HAP-1 (cell line): ENCODE measurements around the gene KDM3B.

Experiments
- DNase-seq, 2 experiments: peaks; one replicate each; pipeline ENCODE4 v3.0.0-alpha.2; 2016 to 2020; ENCODE audit warnings: low spot score in 2 of 2
- H3K27me3 ChIP-seq: fragments of 250-450 bp; sonication (Bioruptor Pico); 2 replicates; pipeline ENCODE4 v1.5.1; 2020; ENCODE audit warnings: low read depth, mild to moderate bottlenecking, moderate library complexity
- H3K36me3 ChIP-seq: fragments of 250-450 bp; sonication (Bioruptor Pico); replicated peaks from 2 replicates; pipeline ENCODE4 v1.5.1; 2020; ENCODE audit warnings: mild to moderate bottlenecking
- H3K4me1 ChIP-seq: fragments of 250-450 bp; sonication (Bioruptor Pico); 2 replicates; pipeline ENCODE4 v1.5.1; 2020; ENCODE audit warnings: mild to moderate bottlenecking
- H3K4me3 ChIP-seq: fragments of 250-450 bp; sonication (Bioruptor Pico); 2 replicates; pipeline ENCODE4 v1.5.1; 2020; ENCODE audit warnings: mild to moderate bottlenecking, moderate library complexity
- H3K9me3 ChIP-seq: fragments of 250-450 bp; sonication (Bioruptor Pico); 2 replicates; pipeline ENCODE4 v1.5.1; 2020; ENCODE audit warnings: mild to moderate bottlenecking, moderate library complexity
- in situ Hi-C: fragments of 300-500 bp; cut with MboI; formaldehyde crosslinking; loops from 3 replicates; pipeline ENCODE4 v1.14.3; 2020; ENCODE audit warnings: low sequenced_read_pairs, inconsistent platforms, mixed read lengths

KDM3B gene

GRCh38 chr5:138454121-138454520 is 101.6 kb downstream of the KDM3B start:
- in situ Hi-C loops = loop anchor here (5.0 kb wide), 1 partner anchor 48 kb away; no protein-coding TSS in a partner anchor
- no peaks in the 10 kb centered on the region for H3K9me3 ChIP-seq
- no peaks in the 10 kb centered on the region for H3K36me3 ChIP-seq
- H3K4me3 ChIP-seq = no peak overlapping the region
- DNase-seq = no peak
- no peaks in the 10 kb centered on the region for H3K27me3 ChIP-seq
- H3K4me1 ChIP-seq = peaks cover 8% of the 10 kb centered on the region

- H3K36me3 ChIP-seq = no peaks in the 10 kb centered on the region
- in situ Hi-C loops = no loop called here
- no peak overlapping the region for H3K4me3 ChIP-seq
- no peak for DNase-seq
- no peaks in the 10 kb centered on the region for H3K27me3 ChIP-seq
- no peaks in the 10 kb centered on the region for H3K4me1 ChIP-seq
- no peaks in the 10 kb centered on the region for H3K9me3 ChIP-seq
Observed at GRCh38 chr5:138455232-138455930, 102.9 kb downstream of the KDM3B start.

GRCh38 chr5:138457531-138458275 is 105.2 kb downstream of the KDM3B start:
- Histone ChIP-seq H3K4me1 (no peaks in the 10 kb centered on the region), H3K9me3 (no peaks in the 10 kb centered on the region), H3K27me3 (no peaks in the 10 kb centered on the region), H3K36me3 (no peaks in the 10 kb centered on the region), H3K4me3 (no peak overlapping the region)
- no peak for DNase-seq
- in situ Hi-C loops = no loop called here

DNA sequence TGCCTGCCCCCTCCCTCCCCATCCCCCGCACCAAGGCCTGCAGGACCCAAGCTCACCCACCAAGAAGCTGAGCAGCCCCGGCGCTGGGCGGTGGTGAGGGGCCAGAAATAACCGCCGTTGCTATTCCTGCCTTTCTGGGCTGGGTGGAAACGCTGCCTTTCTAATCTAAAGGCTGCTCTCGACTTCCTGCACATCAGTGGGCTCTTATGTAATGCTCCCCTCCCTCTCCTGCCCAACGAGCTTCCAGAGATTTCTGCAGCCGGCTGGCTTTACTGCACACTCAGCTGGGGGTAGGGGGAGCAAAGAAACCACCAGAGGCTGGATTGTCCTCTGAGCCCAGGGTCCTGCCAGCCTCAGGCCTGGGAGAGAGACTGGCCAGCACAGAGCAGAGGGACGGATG is 105.9 kb downstream of the KDM3B start:
- DNase-seq = no peak
- Histone ChIP-seq H3K36me3 (no peaks in the 10 kb centered on the region), H3K9me3 (no peaks in the 10 kb centered on the region), H3K4me1 (peaks cover under 1% of the 10 kb centered on the region; the same call in 1 of the 2 replicates), H3K27me3 (no peaks in the 10 kb centered on the region), H3K4me3 (no peak overlapping the region)
- in situ Hi-C loops = no loop called here

DNA sequence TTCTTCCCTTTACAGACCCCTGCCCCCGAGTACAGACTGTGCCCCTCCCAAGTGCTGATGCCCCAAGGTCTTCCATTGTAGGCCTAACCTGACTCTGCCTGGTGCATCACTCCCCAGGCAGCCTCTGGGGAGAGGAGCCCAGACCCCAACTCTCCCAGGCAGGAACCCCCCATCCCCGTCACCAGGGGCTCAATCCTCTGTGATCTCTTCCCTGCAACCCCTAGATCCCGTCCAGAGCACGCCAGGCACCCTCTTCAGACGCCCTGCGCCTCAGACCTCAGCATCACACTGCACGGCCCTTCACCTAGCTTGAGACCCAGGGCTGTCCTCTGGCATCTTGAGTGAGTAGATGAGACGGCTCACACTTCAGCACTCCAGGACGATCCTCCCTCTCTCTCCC is 106.4 kb downstream of the KDM3B start:
- Histone ChIP-seq H3K27me3 (no peaks in the 10 kb centered on the region), H3K4me3 (no peak overlapping the region), H3K9me3 (no peaks in the 10 kb centered on the region), H3K36me3 (no peaks in the 10 kb centered on the region), H3K4me1 (peaks cover 5% of the 10 kb centered on the region; the same call in 1 of the 2 replicates)
- in situ Hi-C loops = no loop called here
- no peak for DNase-seq

DNA sequence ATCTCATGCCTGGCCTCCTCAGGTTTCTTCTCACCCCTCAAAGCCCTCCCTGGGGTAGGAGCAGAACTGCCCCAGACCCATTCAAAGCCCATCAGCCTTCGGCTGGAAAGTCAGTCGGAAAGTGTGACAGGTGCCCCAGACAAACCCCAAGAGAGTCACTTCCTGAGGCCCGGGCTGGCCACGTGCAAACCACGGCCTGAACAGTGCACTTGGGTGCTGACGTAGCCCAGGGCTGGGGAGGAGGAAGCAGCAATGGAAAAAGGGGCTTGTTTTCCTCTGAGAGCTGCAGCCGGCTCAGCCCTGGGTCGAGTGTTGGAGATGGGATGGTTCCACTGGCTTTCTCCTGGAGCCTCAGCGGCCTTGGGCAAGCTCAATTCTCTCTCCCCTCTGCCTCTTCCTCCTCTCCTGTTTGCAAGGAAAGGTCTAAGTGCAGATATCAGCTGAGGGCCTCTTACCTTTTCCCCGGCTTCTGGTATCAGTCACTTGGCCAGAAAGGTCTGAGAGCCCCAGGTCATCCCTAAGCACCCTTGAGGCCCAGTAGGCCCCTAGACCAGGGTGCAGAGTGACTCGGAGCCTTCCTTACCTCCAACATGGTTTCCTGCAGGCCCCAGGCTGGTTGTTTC is 106.9 kb downstream of the KDM3B start:
- DNase-seq = no peak
- H3K4me1 ChIP-seq = peaks cover 5% of the 10 kb centered on the region
- no peak overlapping the region for H3K4me3 ChIP-seq
- H3K27me3 ChIP-seq = no peaks in the 10 kb centered on the region
- no peaks in the 10 kb centered on the region for H3K36me3 ChIP-seq
- in situ Hi-C loops = no loop called here
- H3K9me3 ChIP-seq = no peaks in the 10 kb centered on the region

DNA sequence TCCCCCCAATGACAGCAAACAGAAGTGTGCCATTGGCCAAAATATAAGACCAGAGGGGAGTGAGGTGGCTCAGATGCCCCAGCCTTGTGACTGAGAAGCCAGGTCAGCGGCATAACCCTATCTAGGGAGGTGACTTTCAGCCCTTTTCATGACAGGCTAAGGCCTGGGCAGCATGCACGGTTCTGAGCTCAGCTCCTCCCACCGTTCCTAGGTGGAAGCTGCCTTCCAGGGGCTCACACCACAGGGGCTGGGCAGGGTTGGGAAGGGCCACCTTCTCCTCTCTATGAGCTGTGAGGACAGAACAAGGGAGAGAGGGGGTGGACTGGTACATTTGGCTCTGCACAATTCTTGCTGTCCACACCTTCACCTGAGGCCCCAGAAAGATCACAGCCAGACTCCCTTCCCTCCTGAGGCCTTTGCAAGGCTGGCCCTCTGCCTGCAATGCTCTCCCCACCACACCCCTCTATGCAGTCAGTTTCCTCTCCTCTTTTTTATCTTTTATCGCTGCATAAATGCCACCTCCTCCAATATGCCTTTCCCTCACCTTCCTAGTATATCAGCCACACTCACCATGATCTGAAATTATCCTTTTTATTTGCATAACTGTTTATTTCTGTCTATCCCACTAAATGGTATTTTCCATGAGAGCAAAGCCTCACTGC is 107.7 kb downstream of the KDM3B start:
- Histone ChIP-seq H3K27me3 (no peaks in the 10 kb centered on the region), H3K4me1 (peaks cover 5% of the 10 kb centered on the region), H3K4me3 (no peak overlapping the region), H3K9me3 (no peaks in the 10 kb centered on the region), H3K36me3 (no peaks in the 10 kb centered on the region)
- in situ Hi-C loops = no loop called here
- no peak for DNase-seq

GRCh38 chr5:138461343-138462125 is 109.0 kb downstream of the KDM3B start:
- peaks cover 5% of the 10 kb centered on the region for H3K4me1 ChIP-seq
- H3K4me3 ChIP-seq = no peak overlapping the region
- DNase-seq = no peak
- in situ Hi-C loops = no loop called here
- no peaks in the 10 kb centered on the region for H3K36me3 ChIP-seq
- H3K27me3 ChIP-seq = no peaks in the 10 kb centered on the region
- H3K9me3 ChIP-seq = no peaks in the 10 kb centered on the region

DNA sequence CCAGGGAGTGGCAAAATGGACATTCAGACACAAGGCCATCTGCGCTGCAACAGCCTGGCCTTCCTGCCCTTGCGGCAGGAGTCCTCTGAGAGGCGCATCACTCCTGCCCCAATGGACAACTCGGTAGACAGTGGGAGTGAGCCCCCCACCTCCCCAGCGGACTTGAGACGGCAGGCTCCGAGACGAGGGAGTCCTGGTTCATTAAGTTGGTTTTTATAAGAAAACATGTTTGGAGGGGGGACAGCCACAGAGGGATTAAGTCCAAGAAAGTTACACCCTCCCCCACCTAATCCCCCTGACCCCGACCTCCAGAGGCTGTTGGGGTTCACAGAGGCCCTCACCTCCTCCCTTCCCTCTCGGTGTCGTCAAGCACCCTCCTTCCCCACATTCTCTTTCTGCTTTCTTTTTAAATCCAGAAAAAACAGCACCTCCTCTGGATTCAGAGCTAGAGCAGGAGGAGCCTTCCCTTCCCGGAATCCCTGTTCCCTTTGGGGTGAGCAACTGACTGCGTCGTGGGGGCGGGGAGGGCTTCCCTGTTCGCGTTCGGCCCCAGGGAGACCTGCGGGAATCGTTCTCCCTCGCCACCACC is 111.0 kb downstream of the KDM3B start:
- in situ Hi-C loops = no loop called here
- peaks cover 5% of the 10 kb centered on the region for H3K4me1 ChIP-seq
- DNase-seq = no peak
- H3K27me3 ChIP-seq = no peaks in the 10 kb centered on the region
- peak overlapping the region; percentile 100 for H3K4me3 ChIP-seq
- H3K36me3 ChIP-seq = no peaks in the 10 kb centered on the region
- no peaks in the 10 kb centered on the region for H3K9me3 ChIP-seq

DNA sequence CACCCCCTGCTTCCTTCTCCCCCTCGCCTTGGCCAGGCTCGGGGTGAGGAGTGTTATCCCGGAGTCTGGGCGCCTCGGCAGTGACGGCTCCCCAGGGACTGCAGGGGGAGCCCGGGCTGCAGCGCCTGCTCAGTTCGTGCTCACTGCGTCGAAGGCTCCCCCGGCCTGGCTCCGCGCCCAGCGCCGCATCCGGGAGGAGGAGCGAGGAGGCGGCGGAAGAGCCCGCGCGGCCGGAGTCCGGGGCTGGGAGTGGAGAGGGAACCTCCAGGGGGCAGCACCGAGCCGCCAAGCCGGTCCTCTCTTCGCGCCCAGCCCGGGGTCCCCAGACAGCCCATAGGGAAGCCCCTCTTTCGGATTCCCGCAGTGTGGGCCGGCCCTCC is 111.5 kb downstream of the KDM3B start:
- in situ Hi-C loops = no loop called here
- Histone ChIP-seq H3K4me1 (peaks cover 5% of the 10 kb centered on the region), H3K4me3 (peak overlapping the region; percentile 100), H3K36me3 (no peaks in the 10 kb centered on the region), H3K9me3 (no peaks in the 10 kb centered on the region), H3K27me3 (no peaks in the 10 kb centered on the region)
- DNase-seq = peak; percentile 93 to 97

DNA sequence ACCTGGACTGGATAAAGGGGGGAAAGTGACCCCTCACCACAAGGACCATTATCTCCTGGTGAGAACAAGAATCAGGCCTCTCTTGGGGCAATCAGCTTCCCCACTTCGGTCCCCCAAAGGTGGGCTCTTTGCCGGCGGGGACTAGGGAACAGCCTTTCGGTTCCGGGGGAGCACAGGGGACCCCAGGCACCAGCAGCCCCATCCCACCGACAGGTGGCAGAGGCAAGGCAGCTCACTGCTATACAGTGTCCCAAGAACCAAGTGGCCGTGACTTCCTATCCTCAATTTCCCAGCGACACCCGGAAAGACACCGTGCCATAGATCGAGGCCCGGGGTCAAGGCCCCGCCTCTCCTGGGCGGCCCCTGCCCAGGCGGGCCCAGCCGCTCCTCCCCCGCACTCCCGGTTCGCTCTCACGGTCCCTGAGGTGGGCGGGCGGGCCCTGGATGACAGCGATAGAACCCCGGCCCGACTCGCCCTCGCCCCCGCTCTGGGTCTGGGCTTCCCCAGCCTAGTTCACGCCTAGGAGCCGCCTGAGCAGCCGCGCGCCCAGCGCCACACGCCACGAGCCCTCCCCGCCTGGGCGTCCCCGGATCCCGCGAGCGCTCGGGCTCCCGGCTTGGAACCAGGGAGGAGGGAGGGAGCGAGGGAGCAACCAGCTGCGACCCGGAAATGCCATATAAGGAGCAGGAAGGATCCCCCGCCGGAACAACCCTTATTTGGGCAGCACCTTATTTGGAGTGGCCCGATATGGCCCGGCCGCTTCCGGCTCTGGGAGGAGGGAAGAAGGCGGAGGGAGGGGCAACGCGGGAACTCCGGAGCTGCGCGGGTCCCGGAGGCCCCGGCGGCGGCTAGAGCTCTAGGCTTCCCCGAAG is 112.1 kb downstream of the KDM3B start:
- in situ Hi-C loops = no loop called here
- Histone ChIP-seq H3K4me3 (peak overlapping the region; percentile 100), H3K4me1 (peaks cover 5% of the 10 kb centered on the region), H3K36me3 (no peaks in the 10 kb centered on the region), H3K27me3 (no peaks in the 10 kb centered on the region), H3K9me3 (no peaks in the 10 kb centered on the region)
- peak; percentile 97 to 98 for DNase-seq
